Upper lobe of right lung (tissue), 1 donor: ENCODE results near the gene TCIRG1. TPM values are rescaled to one million over a fixed set of nuclear protein-coding genes. Genes with fewer than 3 reads are reported as not detected.
"Not testable (repeated sequence)": the region's sequence is repeated elsewhere in the genome, so short reads cannot be mapped to it uniquely, and the experiment has no call there.

Source experiments
- ATAC-seq: fragments of 200-7000 bp; cut with Tn5 transposase; one replicate; pipeline ENCODE4 v1.9.1; 2020; ENCODE audit warnings: mild to moderate bottlenecking, moderate library complexity
- DNase-seq: peaks from one replicate; pipeline ENCODE4 v3.0.0-alpha.2; 2020
- H3K27ac ChIP-seq: fragments of 200-600 bp; one replicate; pipeline ENCODE4 v1.8.0; 2022
- H3K27me3 ChIP-seq: fragments of 200-600 bp; one replicate; pipeline ENCODE4 v1.8.0; 2022; ENCODE audit warnings: mild to moderate bottlenecking
- H3K36me3 ChIP-seq: fragments of 200-600 bp; one replicate; pipeline ENCODE4 v1.8.0; 2022
- H3K4me1 ChIP-seq: fragments of 200-600 bp; one replicate; pipeline ENCODE4 v1.8.0; 2022
- H3K4me3 ChIP-seq: fragments of 200-600 bp; one replicate; pipeline ENCODE4 v1.8.0; 2022; ENCODE audit warnings: mild to moderate bottlenecking
- H3K9me3 ChIP-seq: fragments of 200-600 bp; one replicate; pipeline ENCODE4 v1.8.0; 2022
- CTCF ChIP-seq: fragments of 200-600 bp; IDR thresholded peaks from one replicate; pipeline ENCODE4 v1.8.0; 2022; ENCODE audit warnings: antibody characterized with exemption
- intact Hi-C: fragments of 100-400 bp; cut with DNase I; formaldehyde crosslinking; loops from one replicate; pipeline ENCODE4 v1.11.0; 2022
- long read RNA-seq: library from polyadenylated mRNA; unstranded; transcript quantifications from one replicate; pipeline ENCODE4 v2.0.0, GENCODE V29; 2021
- total RNA-seq: library from RNA; stranded (reverse); fragmentation: NEBNext Ultra II Directional; extraction: Animal tissue kit (Norgen Biotek cat#: 25700); gene quantifications from one replicate; pipeline ENCODE4 v1.2.1, GENCODE V29; 2021
- donor health status: DM: no; HTN: yes; CAD: no; lungs with severe emphysema.

The TCIRG1 gene
- 216 TPM for total RNA-seq
- long read RNA-seq, transcript TCIRG1-213 (15 exons, 2,457 nt) = minor isoform, 28 of 634 reads
- long read RNA-seq, transcript TCIRG1-201 (20 exons, 2,677 nt) = major isoform, 167 of 634 reads
- long read RNA-seq, partial matches to known transcripts = 148 of 634 reads
- long read RNA-seq, other reads (novel, unspliced or antisense) = 285 of 634 reads

GRCh38 chr11:68038718-68039525 is at the start of gene TCIRG1:
TSS of gene TCIRG1 (plus strand) at chr11:68039025. CDS start at chr11:68041272, 2,247 bp downstream.
- no peak for TF ChIP-seq CTCF
- DNase-seq = peak; percentile 95
- Histone ChIP-seq H3K36me3 (peaks cover 22% of the 10 kb centered on the region), H3K4me3 (peak within 1 kb of the TSS; percentile 98), H3K27ac (peak within 1 kb of the TSS; percentile 94), H3K4me1 (peaks cover 47% of the 10 kb centered on the region), H3K9me3 (no peaks in the 10 kb centered on the region), H3K27me3 (no peaks in the 10 kb centered on the region)
- ATAC-seq = peak; percentile 86
- intact Hi-C loops = no loop called here

- H3K27ac ChIP-seq, intact Hi-C loops, H3K27me3 ChIP-seq, H3K4me1 ChIP-seq, H3K36me3 ChIP-seq, H3K4me3 ChIP-seq, H3K9me3 ChIP-seq: not testable (repeated sequence)
- ATAC-seq (peak; percentile 75), DNase-seq (peak; percentile 71)
These were observed 48.1 kb upstream of the TCIRG1 start for GRCh38 chr11:67990546-67991346.

- H3K4me1 ChIP-seq, H3K36me3 ChIP-seq, H3K27me3 ChIP-seq, H3K4me3 ChIP-seq, intact Hi-C loops, ATAC-seq, H3K27ac ChIP-seq, H3K9me3 ChIP-seq: not testable (repeated sequence)
- peak; percentile 62 for DNase-seq
These were observed 47.3 kb upstream of the TCIRG1 start for GRCh38 chr11:67991347-67992121.

- peak; percentile 59 for TF ChIP-seq CTCF
- H3K4me1 ChIP-seq, H3K9me3 ChIP-seq, H3K27me3 ChIP-seq, H3K4me3 ChIP-seq, H3K27ac ChIP-seq, H3K36me3 ChIP-seq, ATAC-seq, intact Hi-C loops: not testable (repeated sequence)
- DNase-seq = peak; percentile 69
These were observed 45.0 kb upstream of the TCIRG1 start for GRCh38 chr11:67993821-67994220.

- H3K27ac ChIP-seq, H3K27me3 ChIP-seq, H3K4me3 ChIP-seq, H3K36me3 ChIP-seq, H3K9me3 ChIP-seq, intact Hi-C loops, ATAC-seq, H3K4me1 ChIP-seq: not testable (repeated sequence)
- peak; percentile 55 for DNase-seq
These were observed 44.4 kb upstream of the TCIRG1 start for GRCh38 chr11:67994387-67994786.

- ATAC-seq, H3K27me3 ChIP-seq, H3K4me1 ChIP-seq, H3K36me3 ChIP-seq, H3K27ac ChIP-seq, H3K4me3 ChIP-seq, intact Hi-C loops, H3K9me3 ChIP-seq: not testable (repeated sequence)
- peak; percentile 53 for DNase-seq
These were observed 43.7 kb upstream of the TCIRG1 start for GRCh38 chr11:67995129-67995528.

GRCh38 chr11:67995579-67995978 is 43.2 kb upstream of the TCIRG1 start:
- DNase-seq = peak; percentile 36
- H3K9me3 ChIP-seq, intact Hi-C loops, H3K4me1 ChIP-seq, H3K27ac ChIP-seq, H3K36me3 ChIP-seq, H3K4me3 ChIP-seq, ATAC-seq, H3K27me3 ChIP-seq: not testable (repeated sequence)
